ENCODE results near the gene BUD13.
"Not testable (repeated sequence)": the region's sequence is repeated elsewhere in the genome, so short reads cannot be mapped to it uniquely, and the experiment has no call there.

Gene BUD13

GRCh38 chr11:116792144-116792868 is 19.5 kb upstream of the BUD13 start:
- no peak for DNase-seq

GRCh38 chr11:116791813-116792143 is 19.0 kb upstream of the BUD13 start, which contains the start of gene APOA5:
Gene APOA5 (minus strand): TSS chr11:116791879. CDS start chr11:116791860, 19 bp downstream.
- DNase-seq = no peak

DNA sequence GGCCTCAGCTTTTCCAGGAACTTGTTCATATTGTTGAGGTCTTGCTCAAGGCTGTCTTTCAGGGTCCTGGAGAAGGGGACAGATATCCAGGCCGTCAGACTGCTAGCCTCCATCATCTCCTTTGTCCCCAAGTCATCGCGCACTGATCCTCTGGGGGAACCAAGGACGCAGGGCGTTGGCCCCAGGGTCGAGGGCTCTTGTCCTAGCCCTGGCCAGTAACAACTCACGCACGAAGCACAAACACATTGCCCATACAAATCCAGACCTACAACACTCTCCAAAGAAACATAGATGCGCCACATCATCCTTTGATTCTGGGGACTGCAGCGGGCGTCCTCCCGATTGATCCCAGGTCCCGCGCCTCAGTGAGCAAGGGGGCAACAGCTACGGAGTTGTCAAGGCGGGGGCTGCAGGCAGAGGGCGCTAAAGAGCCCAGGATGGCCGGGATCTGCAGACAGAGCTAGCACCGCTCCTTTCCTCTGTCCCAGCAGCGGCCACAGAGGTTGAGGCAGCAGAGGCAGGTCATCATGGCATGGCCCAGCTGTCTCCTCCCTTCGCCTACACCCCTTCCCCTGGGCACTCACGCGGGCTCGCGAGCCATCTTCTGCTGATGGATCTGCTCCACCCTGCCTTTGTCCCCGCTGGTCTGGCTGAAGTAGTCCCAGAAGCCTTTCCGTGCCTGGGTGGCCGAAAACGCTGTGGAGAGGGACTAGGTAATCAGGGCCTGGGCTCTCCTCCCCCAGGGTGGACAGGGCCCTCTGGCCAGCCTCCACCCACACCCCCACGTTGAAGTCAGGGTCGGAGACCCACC is 18.4 kb upstream of the BUD13 start:
- DNase-seq = peak; percentile 63

DNA sequence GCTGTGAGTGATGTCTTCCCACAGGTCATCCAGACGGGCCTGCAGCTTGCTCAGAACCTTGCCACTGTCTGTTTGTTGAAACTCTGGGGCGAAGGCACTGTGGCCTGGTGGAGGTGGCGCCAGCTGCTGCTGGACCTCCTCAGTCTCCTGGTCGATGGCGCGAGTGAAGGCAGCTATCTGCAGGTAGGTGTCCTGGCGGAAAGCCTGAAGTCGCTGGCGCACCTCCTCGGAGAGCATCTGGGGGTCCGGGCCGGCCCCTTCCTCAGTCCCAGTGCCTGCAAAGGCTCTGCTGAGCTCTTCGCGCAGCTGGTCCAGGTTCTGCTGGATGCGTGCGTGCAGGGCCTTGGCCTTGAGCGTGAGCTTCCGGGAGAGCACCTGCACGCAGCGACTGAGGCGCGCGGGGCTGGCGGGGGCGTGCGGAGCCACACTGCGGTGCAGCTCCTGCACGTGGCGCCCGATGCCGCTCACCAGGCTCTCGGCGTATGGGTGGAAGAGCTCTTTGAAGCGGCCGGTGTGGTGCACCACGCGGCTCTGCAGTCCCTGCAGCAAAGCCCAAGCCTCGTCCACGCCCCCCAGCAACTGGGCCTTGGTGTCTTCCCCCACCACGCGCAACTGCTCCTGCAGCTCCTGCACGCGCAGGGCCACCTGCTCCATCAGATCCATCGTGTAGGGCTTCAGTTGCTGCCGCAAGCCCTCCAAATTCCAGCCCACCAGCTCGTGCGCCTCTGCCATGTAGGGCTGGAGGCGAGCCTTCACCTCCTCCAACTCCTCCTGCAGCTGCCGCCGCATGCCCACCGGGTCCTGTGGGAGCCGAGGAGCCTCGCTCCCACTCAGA is 17.6 kb upstream of the BUD13 start:
- no peak for DNase-seq

DNA sequence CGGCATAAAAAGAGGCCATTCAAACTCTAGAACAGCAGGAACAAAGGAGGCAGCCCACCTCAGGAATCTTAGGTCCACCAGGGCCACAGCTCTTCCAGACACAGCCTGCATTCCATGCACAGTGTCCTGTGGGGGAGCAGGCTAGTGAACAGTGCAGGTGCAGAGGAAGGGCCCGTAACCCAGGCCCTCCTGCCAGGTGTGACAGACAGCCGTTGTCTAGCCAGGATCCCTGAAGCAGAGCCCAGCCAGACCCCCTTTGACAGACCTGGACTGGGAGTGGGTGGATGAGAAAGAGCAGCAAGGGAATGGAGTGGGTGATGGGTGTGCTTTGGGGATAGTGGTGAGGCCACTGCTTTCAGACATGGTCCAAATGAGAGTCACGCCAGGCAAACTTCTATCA is 16.2 kb upstream of the BUD13 start:
- DNase-seq = no peak

DNA sequence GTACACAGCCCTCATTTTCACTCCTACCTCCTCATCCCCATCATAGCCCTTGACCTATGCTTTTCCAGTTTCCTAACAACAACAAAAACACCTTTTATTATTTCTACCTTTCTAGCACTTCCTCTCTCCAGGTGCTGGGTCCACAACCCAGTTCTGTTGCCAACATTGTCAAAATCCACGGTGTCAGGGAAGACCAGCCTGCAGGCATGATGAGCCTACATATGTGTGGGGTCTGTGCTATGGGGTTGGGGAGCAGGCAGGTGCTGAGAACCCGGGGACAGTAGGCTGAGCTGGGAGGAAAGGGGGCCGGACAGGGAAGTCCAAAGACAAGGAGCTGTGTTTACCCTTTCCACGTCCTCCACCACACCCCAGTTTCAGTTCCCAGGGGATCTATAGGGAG is 15.7 kb upstream of the BUD13 start:
- DNase-seq = no peak

GRCh38 chr11:116787786-116788486 is 15.1 kb upstream of the BUD13 start, which contains the start of gene ZPR1:
Gene ZPR1 (minus strand): TSS chr11:116788023. CDS start chr11:116787990, 33 bp downstream.
- DNase-seq = peak; percentile 85

DNA sequence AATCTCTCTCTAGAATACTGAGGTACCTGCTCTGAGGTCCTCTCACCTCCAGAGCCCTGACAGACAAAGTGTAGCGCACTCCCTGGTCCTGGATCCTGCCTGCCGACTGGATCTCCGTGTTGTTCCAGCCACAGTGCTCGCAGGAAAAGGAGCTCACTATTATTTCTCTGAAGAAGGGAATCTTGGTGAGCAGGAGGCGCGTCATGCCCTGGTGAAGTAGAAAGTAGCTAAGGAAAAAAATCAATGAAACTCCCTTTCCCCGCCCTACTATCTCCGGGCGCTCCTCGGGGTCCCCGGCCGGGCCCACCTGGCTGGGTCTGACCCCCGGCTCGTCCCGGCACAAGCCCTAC is 14.6 kb upstream of the BUD13 start:
- DNase-seq = no peak

GRCh38 chr11:116786966-116787365 is 14.2 kb upstream of the BUD13 start:
- DNase-seq = no peak

GRCh38 chr11:116786326-116786725 is 13.5 kb upstream of the BUD13 start:
- DNase-seq = no peak

DNA sequence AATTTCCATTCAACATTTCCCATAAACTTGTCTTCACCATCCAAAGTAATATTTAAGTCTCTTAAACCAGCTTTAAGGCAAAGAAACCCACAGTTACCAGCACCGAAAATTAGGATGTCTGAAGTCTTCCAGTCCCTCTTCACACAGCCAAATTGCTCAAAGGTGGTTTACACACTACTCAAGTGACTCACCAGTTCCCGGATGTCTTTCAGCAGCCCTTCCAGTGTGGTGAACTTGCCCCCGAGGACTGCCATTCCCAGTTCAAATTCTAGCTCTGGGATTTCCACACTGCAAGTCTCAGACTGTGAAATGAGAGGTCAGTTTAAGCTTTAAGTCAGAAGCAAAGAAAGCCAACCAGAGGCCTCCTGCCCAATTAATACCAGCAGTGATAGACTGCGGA is 9.9 kb upstream of the BUD13 start:
- DNase-seq = no peak

DNA sequence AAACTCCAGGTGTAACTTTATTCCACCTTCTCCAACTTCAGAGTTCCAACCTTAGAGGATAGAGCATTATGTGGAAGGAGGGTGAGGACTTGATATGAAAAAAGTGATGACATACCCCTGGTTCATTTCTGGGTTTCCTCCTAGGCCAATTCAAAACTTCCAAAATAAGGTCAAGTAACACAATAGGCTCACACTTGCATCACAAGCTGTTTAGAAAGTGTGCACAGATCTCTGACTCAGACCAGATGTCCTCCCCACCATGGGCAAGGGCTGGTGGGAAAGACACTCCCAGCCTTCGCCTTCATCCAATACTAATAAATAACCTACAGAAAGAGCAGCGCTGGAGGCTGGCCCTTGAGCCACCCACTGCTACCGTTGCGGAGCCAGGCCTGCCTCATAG is 5.8 kb upstream of the BUD13 start:
- no peak for DNase-seq

DNA sequence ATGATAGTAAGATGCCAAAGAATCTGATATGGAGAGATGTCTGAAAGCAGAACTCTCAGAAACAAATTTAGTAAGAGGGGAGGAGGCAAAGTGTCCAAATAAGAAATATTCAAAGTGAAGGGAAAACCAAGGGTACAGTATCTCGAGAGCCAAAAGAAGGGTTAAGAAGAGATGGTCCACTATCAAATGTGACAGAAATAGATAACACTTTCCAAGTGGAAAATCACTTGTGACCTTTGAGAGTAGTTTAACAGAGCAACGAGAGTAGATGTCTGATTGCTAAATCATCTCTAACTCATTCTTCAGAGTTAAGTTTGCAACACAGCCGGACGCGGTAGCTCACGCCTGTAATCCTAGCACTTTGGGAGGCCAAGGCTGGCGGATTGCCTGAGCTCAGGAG is 4.3 kb upstream of the BUD13 start:
- DNase-seq = no peak

DNA sequence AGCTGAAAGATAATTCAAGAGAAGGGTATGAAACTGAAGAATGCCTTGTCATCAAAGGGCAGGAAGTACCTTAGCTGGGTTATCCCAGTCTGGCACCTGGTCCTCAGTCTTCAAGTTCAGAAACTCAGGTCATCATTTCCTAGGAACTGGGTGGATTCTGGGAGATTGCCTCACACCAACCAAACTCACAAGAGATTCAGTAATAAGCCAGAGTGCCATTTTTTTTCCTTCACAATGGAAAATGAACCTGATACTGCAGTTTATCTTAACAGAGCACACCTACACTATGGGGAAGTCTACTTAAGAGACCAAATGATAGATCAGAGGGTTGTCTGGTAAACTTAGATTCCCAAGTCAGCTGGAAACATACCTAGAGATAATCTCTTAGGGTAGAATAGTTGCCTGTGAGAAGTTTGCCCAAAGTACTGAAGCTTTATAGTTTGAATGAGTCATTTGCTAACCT is 3.8 kb upstream of the BUD13 start:
- no peak for DNase-seq

DNA sequence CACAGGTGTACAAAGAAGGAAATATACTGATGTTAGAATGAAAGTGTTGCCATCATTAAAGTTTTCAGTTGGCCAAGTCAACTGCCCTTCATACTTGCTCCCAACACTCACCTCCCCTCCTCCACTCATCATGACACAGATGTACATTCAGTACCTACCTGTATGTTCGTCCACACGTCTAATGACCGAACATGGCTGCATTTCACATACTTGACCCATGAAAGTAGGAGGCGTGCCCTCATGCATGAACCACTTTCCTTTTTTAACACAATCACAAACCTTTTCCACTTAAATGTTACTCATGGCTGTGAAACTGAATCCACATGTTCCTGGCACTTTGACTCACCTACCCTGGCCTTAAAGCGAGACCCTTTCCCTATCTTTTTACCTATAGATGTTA is 3.2 kb upstream of the BUD13 start:
- no peak for DNase-seq

GRCh38 chr11:116774661-116775060 is 1.9 kb upstream of the BUD13 start:
- no peak for DNase-seq

DNA sequence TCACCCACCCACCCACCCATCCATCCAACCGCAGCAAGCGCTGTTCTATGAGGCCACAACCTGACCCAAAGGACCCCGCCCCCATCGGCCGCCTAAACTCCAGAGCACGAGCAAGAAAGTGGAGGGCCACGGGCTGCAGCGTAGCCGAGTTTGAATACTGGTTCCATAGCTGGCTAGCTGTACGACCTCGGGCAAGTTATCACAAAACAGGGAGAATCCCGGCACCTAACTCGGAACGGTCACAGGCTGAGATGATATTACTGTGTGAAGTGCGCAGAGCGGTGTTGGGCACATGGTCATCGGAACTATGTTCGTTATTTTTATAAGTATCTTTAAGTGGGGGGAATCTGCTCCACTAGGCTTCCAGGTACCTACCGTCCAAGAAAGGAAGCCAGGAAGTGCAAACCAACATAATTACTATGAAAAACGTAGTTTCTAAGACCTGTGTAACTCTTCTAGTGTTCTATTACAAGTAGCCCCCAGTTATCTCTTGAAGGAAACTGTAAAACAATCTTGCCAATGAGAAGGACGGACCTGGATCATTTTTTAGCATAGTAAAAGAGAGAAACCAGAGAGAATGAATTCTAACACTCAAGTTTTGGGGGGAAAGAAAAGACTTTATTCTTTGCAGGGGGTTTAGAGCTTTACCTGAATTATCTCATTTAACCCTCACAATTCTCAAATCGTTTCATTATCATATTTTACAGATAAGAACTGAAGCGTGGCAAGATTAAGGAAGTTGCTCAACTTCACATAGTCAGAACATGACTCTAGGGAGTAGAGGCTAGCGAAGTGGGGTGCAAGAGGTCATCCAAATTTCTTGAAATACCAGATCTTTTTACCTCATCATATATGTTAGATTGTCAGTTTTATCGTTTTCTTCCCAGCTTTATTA is 663 bp upstream of the BUD13 start:
- no peak for DNase-seq

- no peak for DNase-seq
Observed at GRCh38 chr11:116771935-116772334, 852 bp downstream of the BUD13 start.

- no peak for DNase-seq
Observed at GRCh38 chr11:116762132-116762531, 10.7 kb downstream of the BUD13 start.

GRCh38 chr11:116756044-116756443 is 16.7 kb downstream of the BUD13 start:
- not testable (repeated sequence) for DNase-seq

- DNase-seq = no peak
Observed at GRCh38 chr11:116750070-116750718, 22.6 kb downstream of the BUD13 start.

Data from CD4-positive, alpha-beta T cell treated with Interleukin-15 for 1 hour (primary cell).